CD4-positive, alpha-beta memory T cell (primary cell): Measurements from ENCODE around the gene ABCG2. TPM values are rescaled to one million over a fixed set of nuclear protein-coding genes. Genes with fewer than 3 reads are reported as not detected.
"Not testable (repeated sequence)": the region's sequence is repeated elsewhere in the genome, so short reads cannot be mapped to it uniquely, and the experiment has no call there.

Experiments used
- CTCF ChIA-PET: fragments of 350-600 bp; sonication (Branson Sonifier 250); formaldehyde crosslinking; loops from one replicate; lab custom pipeline; 2021; ENCODE audit warnings: inconsistent platforms; ENCODE audit not compliant: partially characterized antibody; lab: Charles Lee
- POLR2A ChIA-PET: fragments of 350-600 bp; sonication (Branson Sonifier 250); formaldehyde crosslinking; loops from one replicate; lab custom pipeline; 2021; ENCODE audit not compliant: partially characterized antibody; lab: Charles Lee
- DNase-seq, 5 donors: peaks; one replicate each; pipeline versions ENCODE4 v3.0.0 to v3.0.0-alpha.2; 2020 to 2022; ENCODE audit warnings: mixed read lengths in 1 of 5
- H3K27ac ChIP-seq: one replicate; pipeline ENCODE4 v1.7.0; 2013; ENCODE audit warnings: low read depth, low read length
- H3K27me3 ChIP-seq: 2 replicates; pipeline ENCODE4 v1.7.0; 2013; ENCODE audit warnings: mild to moderate bottlenecking, low read length, moderate library complexity; ENCODE audit not compliant: insufficient read depth
- H3K36me3 ChIP-seq: 2 replicates; pipeline ENCODE4 v1.7.0; 2013; ENCODE audit warnings: mild to moderate bottlenecking, low read length, moderate library complexity; ENCODE audit not compliant: insufficient read depth
- H3K4me1 ChIP-seq: 2 replicates; pipeline ENCODE4 v1.7.0; 2013; ENCODE audit warnings: mild to moderate bottlenecking, low read length, moderate library complexity; ENCODE audit not compliant: insufficient read depth
- H3K4me3 ChIP-seq, 2 donors: one replicate each; pipeline ENCODE4 v1.7.0; 2013; ENCODE audit warnings: low read length in 2 of 2, mild to moderate bottlenecking in 1 of 2
- H3K9me3 ChIP-seq, 2 donors: one replicate each; pipeline ENCODE4 v1.7.0; 2013; ENCODE audit warnings: low read length in 2 of 2, control low read depth in 1 of 2; ENCODE audit not compliant: control insufficient read depth in 1 of 2
- H3K27ac Mint-ChIP-seq, 7 donors: one replicate each; pipeline ENCODE4 v1.8.0; 2020 to 2021; ENCODE audit warnings: mixed read lengths in 7 of 7, mild to moderate bottlenecking in 6 of 7, inconsistent platforms in 3 of 7, moderate library complexity in 3 of 7
- H3K27me3 Mint-ChIP-seq, 2 donors: one replicate each; pipeline ENCODE4 v1.8.0; 2020 to 2021; ENCODE audit warnings: mixed read lengths in 2 of 2
- H3K36me3 Mint-ChIP-seq, 2 donors: one replicate each; pipeline ENCODE4 v1.8.0; 2020 to 2021; ENCODE audit warnings: mixed read lengths in 2 of 2, inconsistent platforms in 1 of 2, mild to moderate bottlenecking in 1 of 2
- H3K4me1 Mint-ChIP-seq, 4 donors: one replicate each; pipeline ENCODE4 v1.8.0; 2020 to 2021; ENCODE audit warnings: mixed read lengths in 4 of 4, mild to moderate bottlenecking in 1 of 4
- H3K4me3 Mint-ChIP-seq, 8 donors: one replicate each; pipeline ENCODE4 v1.8.0; 2020 to 2021; ENCODE audit warnings: mixed read lengths in 8 of 8, mild to moderate bottlenecking in 7 of 8, moderate library complexity in 6 of 8, inconsistent platforms in 3 of 8
- H3K9me3 Mint-ChIP-seq, 8 donors: one replicate each; pipeline ENCODE4 v1.8.0; 2020 to 2021; ENCODE audit warnings: mixed read lengths in 8 of 8, mild to moderate bottlenecking in 5 of 8, inconsistent platforms in 3 of 8, moderate library complexity in 1 of 8
- intact Hi-C: fragments of 100-400 bp; cut with micrococcal nuclease; formaldehyde crosslinking; loops from one replicate; pipeline ENCODE4 v1.15.1; 2023
- polyA plus RNA-seq, 2 donors: library from polyadenylated mRNA; unstranded; fragments of 300-500 nt; fragmentation: Illumina TruSeq; gene quantifications; one replicate each; pipeline ENCODE4 v1.2.3, GENCODE V29; 2021
- total RNA-seq, 2 experiments: library from RNA; stranded (reverse); gene quantifications; one replicate each; pipeline ENCODE4 v1.2.3, GENCODE V29; 2021

The ABCG2 gene
- total and polyA plus RNA-seq, 4 experiments from 2014 or later = 0.44 to 1.4 (median 0.71) TPM

GRCh38 chr4:88166608-88167007 is 8.2 kb upstream of the ABCG2 start:
- ChIA-PET POLR2A (no interaction called here), CTCF (no interaction called here)
- no peak for DNase-seq
- Histone ChIP-seq H3K4me1 (no peaks in the 10 kb centered on the region), H3K27ac (no peak overlapping the region), H3K4me3 (no peak overlapping the region), H3K9me3 (no peaks in the 10 kb centered on the region), H3K36me3 (no peaks in the 10 kb centered on the region), H3K27me3 (no peaks in the 10 kb centered on the region)
- Mint-ChIP-seq H3K27ac (no peak overlapping the region), H3K4me1 (no peaks in the 10 kb centered on the region), H3K4me3 (no peak overlapping the region), H3K27me3 (peaks cover 0 to 1% of the 10 kb centered on the region in 2 donors), H3K36me3 (no peaks in the 10 kb centered on the region), H3K9me3 (peaks cover 0 to 3% (median 0%) of the 10 kb centered on the region in 8 donors)
- intact Hi-C loops = no loop called here

GRCh38 chr4:88163336-88163735 is 4.9 kb upstream of the ABCG2 start:
- Histone ChIP-seq H3K4me1 (peaks cover 9% of the 10 kb centered on the region), H3K9me3 (no peaks in the 10 kb centered on the region), H3K27me3 (no peaks in the 10 kb centered on the region), H3K27ac (no peak overlapping the region), H3K4me3 (no peak overlapping the region), H3K36me3 (no peaks in the 10 kb centered on the region)
- POLR2A ChIA-PET = no interaction called here
- H3K27me3 Mint-ChIP-seq = peaks cover 1% of the 10 kb centered on the region in 2 donors
- CTCF ChIA-PET = no interaction called here
- peaks cover 5 to 9% (median 7%) of the 10 kb centered on the region in 4 donors for H3K4me1 Mint-ChIP-seq
- H3K27ac Mint-ChIP-seq = no peak overlapping the region
- no peak overlapping the region for H3K4me3 Mint-ChIP-seq
- intact Hi-C loops = no loop called here
- DNase-seq = no peak
- H3K9me3 Mint-ChIP-seq = peaks cover 0 to 2% (median 0%) of the 10 kb centered on the region in 8 donors
- no peaks in the 10 kb centered on the region for H3K36me3 Mint-ChIP-seq

GRCh38 chr4:88162626-88163025 is 4.2 kb upstream of the ABCG2 start:
- no peak overlapping the region for H3K4me3 Mint-ChIP-seq

GRCh38 chr4:88159229-88159725 is 838 bp upstream of the ABCG2 start:
- Mint-ChIP-seq H3K9me3 (no peaks in the 10 kb centered on the region), H3K4me3 (peak overlapping the region; percentile 70 to 83 (median 76)), H3K36me3 (no peaks in the 10 kb centered on the region), H3K4me1 (peaks cover 10 to 18% (median 14%) of the 10 kb centered on the region in 4 donors), H3K27ac (peak overlapping the region in 1 of 7 donors; percentile 36), H3K27me3 (peaks cover 0 to 10% of the 10 kb centered on the region in 2 donors)
- Histone ChIP-seq H3K27ac (no peak overlapping the region), H3K4me1 (peaks cover 15% of the 10 kb centered on the region), H3K9me3 (no peaks in the 10 kb centered on the region), H3K36me3 (no peaks in the 10 kb centered on the region), H3K27me3 (no peaks in the 10 kb centered on the region), H3K4me3 (peak overlapping the region; percentile 11 to 49)
- DNase-seq = no peak
- POLR2A ChIA-PET = no interaction called here
- CTCF ChIA-PET = interaction anchor here (1.2 kb wide), 1 partner anchor 14 kb away, joined by 3 read pairs; no protein-coding TSS in a partner anchor
- intact Hi-C loops = no loop called here

More at GRCh38 chr4:88162626-88163025, 4.2 kb upstream of the ABCG2 start:
- Histone ChIP-seq H3K4me1 (peaks cover 15% of the 10 kb centered on the region), H3K27ac (no peak overlapping the region), H3K27me3 (no peaks in the 10 kb centered on the region), H3K9me3 (no peaks in the 10 kb centered on the region), H3K4me3 (no peak overlapping the region), H3K36me3 (no peaks in the 10 kb centered on the region)
- no peak for DNase-seq
- Mint-ChIP-seq H3K27ac (no peak overlapping the region), H3K36me3 (no peaks in the 10 kb centered on the region), H3K4me1 (peaks cover 10 to 16% (median 14%) of the 10 kb centered on the region in 4 donors), H3K9me3 (peaks cover 0 to 2% (median 0%) of the 10 kb centered on the region in 8 donors), H3K27me3 (peaks cover 1 to 7% of the 10 kb centered on the region in 2 donors)
- POLR2A ChIA-PET = no interaction called here
- intact Hi-C loops = no loop called here
- CTCF ChIA-PET = no interaction called here

GRCh38 chr4:88158038-88158488 is 376 bp downstream of the ABCG2 start:
- Histone ChIP-seq H3K9me3 (no peaks in the 10 kb centered on the region), H3K27ac (no peak overlapping the region), H3K27me3 (no peaks in the 10 kb centered on the region), H3K4me3 (peak overlapping the region in 1 of 2 donors; percentile 49), H3K4me1 (peaks cover 15% of the 10 kb centered on the region), H3K36me3 (no peaks in the 10 kb centered on the region)
- no peak for DNase-seq
- intact Hi-C loops = no loop called here
- POLR2A ChIA-PET = no interaction called here
- CTCF ChIA-PET = interaction anchor here (0.5 kb wide), 1 partner anchor 52 kb away, joined by 3 read pairs; no protein-coding TSS in a partner anchor
- H3K36me3 Mint-ChIP-seq = no peaks in the 10 kb centered on the region
- peaks cover 10 to 18% (median 14%) of the 10 kb centered on the region in 4 donors for H3K4me1 Mint-ChIP-seq
- H3K9me3 Mint-ChIP-seq = no peaks in the 10 kb centered on the region
- H3K27ac Mint-ChIP-seq = peak overlapping the region in 2 of 7 donors; percentile 30 to 42
- H3K4me3 Mint-ChIP-seq = peak overlapping the region; percentile 49 to 89 (median 80)
- peaks cover 0 to 10% of the 10 kb centered on the region in 2 donors for H3K27me3 Mint-ChIP-seq

- CTCF ChIA-PET, DNase-seq, H3K36me3 ChIP-seq, H3K4me1 ChIP-seq, H3K27me3 Mint-ChIP-seq, H3K4me1 Mint-ChIP-seq, intact Hi-C loops, H3K36me3 Mint-ChIP-seq, H3K27ac Mint-ChIP-seq, H3K27me3 ChIP-seq, H3K9me3 ChIP-seq, H3K27ac ChIP-seq, H3K9me3 Mint-ChIP-seq, POLR2A ChIA-PET, H3K4me3 ChIP-seq: not testable (repeated sequence)
- peak overlapping the region in 1 of 8 donors; percentile 7 for H3K4me3 Mint-ChIP-seq
These were observed 6.1 kb downstream of the ABCG2 start for GRCh38 chr4:88152331-88152730.

GRCh38 chr4:88148560-88148959 is 9.9 kb downstream of the ABCG2 start:
- intact Hi-C loops = no loop called here
- H3K4me1 Mint-ChIP-seq = no peaks in the 10 kb centered on the region
- H3K9me3 Mint-ChIP-seq = no peaks in the 10 kb centered on the region
- H3K9me3 ChIP-seq = no peaks in the 10 kb centered on the region
- H3K4me1 ChIP-seq = no peaks in the 10 kb centered on the region
- H3K27me3 Mint-ChIP-seq = peaks cover 1 to 4% of the 10 kb centered on the region in 2 donors
- no peak overlapping the region for H3K4me3 ChIP-seq
- H3K4me3 Mint-ChIP-seq = no peak overlapping the region
- no peaks in the 10 kb centered on the region for H3K27me3 ChIP-seq
- POLR2A ChIA-PET = no interaction called here
- DNase-seq = no peak
- CTCF ChIA-PET = no interaction called here
- no peaks in the 10 kb centered on the region for H3K36me3 ChIP-seq
- H3K27ac Mint-ChIP-seq = no peak overlapping the region
- no peak overlapping the region for H3K27ac ChIP-seq
- H3K36me3 Mint-ChIP-seq = no peaks in the 10 kb centered on the region
